H1 (cell line): Measurements from ENCODE around the gene PAX5. TPM values are rescaled to one million over a fixed set of nuclear protein-coding genes. Genes with fewer than 3 reads are reported as not detected.

Experiments
- CTCF ChIA-PET: fragments of 300-600 bp; sonication (Branson Sonifier 250); formaldehyde crosslinking; loops from one replicate; lab custom pipeline; 2021; ENCODE audit not compliant: partially characterized antibody; lab: Charles Lee
- POLR2A ChIA-PET: fragments of 300-600 bp; sonication (Branson Sonifier 250); formaldehyde crosslinking; loops from one replicate; lab custom pipeline; 2021; ENCODE audit warnings: inconsistent platforms; ENCODE audit not compliant: partially characterized antibody; lab: Charles Lee
- DNase-seq, 2 experiments: peaks; one replicate each; pipeline versions ENCODE4 v3.0.0 to v3.0.0-alpha.2; 2010 to 2022; ENCODE audit warnings: low spot score in 2 of 2, low read depth in 1 of 2, mixed read lengths in 1 of 2
- FAIRE-seq: peaks from 2 replicates; lab custom pipeline; 2011; peaks lifted over from hg19 to GRCh38; lab: Jason Lieb, UNC
- H2AFZ ChIP-seq: 2 replicates; pipeline ENCODE4 v1.8.1; 2012; ENCODE audit warnings: low read length, inconsistent platforms
- H2AK5ac ChIP-seq: 2 replicates; pipeline ENCODE4 v1.6.1; 2013; ENCODE audit warnings: low read depth, low read length
- H2BK120ac ChIP-seq: replicated peaks from 2 replicates; pipeline ENCODE3; 2013; ENCODE audit warnings: low read depth, low read length, inconsistent platforms
- H2BK12ac ChIP-seq: 2 replicates; pipeline ENCODE4 v1.6.1; 2013; ENCODE audit warnings: low read depth, low read length
- H2BK15ac ChIP-seq: 2 replicates; pipeline ENCODE4 v1.6.1; 2013; ENCODE audit warnings: low read length
- H2BK20ac ChIP-seq: 2 replicates; pipeline ENCODE4 v1.6.1; 2013; ENCODE audit warnings: low read length
- H2BK5ac ChIP-seq: 2 replicates; pipeline ENCODE4 v1.6.1; 2013; ENCODE audit warnings: low read depth, low read length
- H3K14ac ChIP-seq: 2 replicates; pipeline ENCODE4 v1.6.1; 2013; ENCODE audit warnings: inconsistent platforms; ENCODE audit not compliant: insufficient read length
- H3K18ac ChIP-seq: 2 replicates; pipeline ENCODE4 v1.6.1; 2013; ENCODE audit warnings: low read length; ENCODE audit errors: extremely low read depth
- H3K23ac ChIP-seq: 2 replicates; pipeline ENCODE4 v1.6.1; 2013; ENCODE audit warnings: inconsistent platforms; ENCODE audit not compliant: insufficient read length
- H3K23me2 ChIP-seq: 2 replicates; pipeline ENCODE4 v1.6.1; 2013; ENCODE audit warnings: low read depth, low read length
- H3K27ac ChIP-seq: 2 replicates; pipeline ENCODE4 v1.6.1; 2011; ENCODE audit warnings: low read depth, low read length, inconsistent platforms
- H3K27me3 ChIP-seq, 4 experiments: replicated peaks in 1 of 4; 1 replicate in 1 of 4; 2 replicates in 3 of 4; pipeline versions ENCODE4 v1.6.1 to v1.8.1; 2011 to 2013; ENCODE audit warnings: low read length in 3 of 4, mild to moderate bottlenecking in 3 of 4, inconsistent platforms in 2 of 4, mixed read lengths in 2 of 4, moderate library complexity in 1 of 4; ENCODE audit not compliant: control insufficient read depth in 3 of 4, insufficient read depth in 3 of 4; ENCODE audit errors: extremely low read depth in 1 of 4
- H3K36me3 ChIP-seq, 4 experiments: 2 replicates each; pipeline versions ENCODE4 v1.6.1 to v1.8.1; 2011 to 2013; ENCODE audit warnings: mild to moderate bottlenecking in 4 of 4, low read length in 3 of 4, moderate library complexity in 2 of 4, control low read depth in 1 of 4, inconsistent platforms in 1 of 4; ENCODE audit not compliant: insufficient read depth in 4 of 4, control insufficient read depth in 2 of 4
- H3K4ac ChIP-seq: replicated peaks from 2 replicates; pipeline ENCODE3; 2013; ENCODE audit warnings: low read length, low read depth, mixed read lengths, inconsistent platforms; ENCODE audit not compliant: insufficient read length
- H3K4me1 ChIP-seq, 4 experiments: replicated peaks in 1 of 4; 1 replicate in 1 of 4; 2 replicates in 3 of 4; pipeline versions ENCODE4 v1.6.1 to v1.8.1; 2011 to 2013; ENCODE audit warnings: low read length in 3 of 4, inconsistent platforms in 2 of 4, mixed read lengths in 1 of 4; ENCODE audit not compliant: insufficient read depth in 4 of 4, control insufficient read depth in 3 of 4
- H3K4me2 ChIP-seq, 2 experiments: 2 replicates each; pipeline versions ENCODE4 v1.6.1 to v1.8.1; 2011 to 2013; ENCODE audit warnings: low read depth in 2 of 2, low read length in 2 of 2, control low read depth in 1 of 2, inconsistent platforms in 1 of 2, mild to moderate bottlenecking in 1 of 2; ENCODE audit not compliant: insufficient read depth in 1 of 2
- H3K4me3 ChIP-seq, 4 experiments: fragments of 200-600, 300-600 bp in 1 of 4; sonication (generic), shearing (Covaris generic), sonication (Bioruptor Twin) in 1 of 4; 2 replicates each; pipeline versions ENCODE4 v1.5.1 to v1.8.1; 2011 to 2016; ENCODE audit warnings: low read length in 4 of 4, low read depth in 3 of 4, control low read depth in 2 of 4, inconsistent platforms in 2 of 4, mild to moderate bottlenecking in 2 of 4, mixed read lengths in 1 of 4, moderate library complexity in 1 of 4; ENCODE audit not compliant: insufficient read depth in 2 of 4; ENCODE audit errors: extremely low read depth in 1 of 4
- H3K56ac ChIP-seq: replicated peaks from 2 replicates; pipeline ENCODE3; 2013; ENCODE audit warnings: low read depth, mild to moderate bottlenecking, mixed read lengths, low read length, inconsistent platforms; ENCODE audit not compliant: insufficient read length
- H3K79me1 ChIP-seq: 2 replicates; pipeline ENCODE4 v1.6.1; 2013; ENCODE audit warnings: low read depth, low read length, control low read depth
- H3K79me2 ChIP-seq, 2 experiments: 2 replicates each; pipeline versions ENCODE4 v1.6.1 to v1.8.1; 2012 to 2013; ENCODE audit warnings: low read length in 2 of 2, mild to moderate bottlenecking in 2 of 2, inconsistent platforms in 1 of 2; ENCODE audit not compliant: insufficient read depth in 2 of 2, control insufficient read depth in 1 of 2
- H3K9ac ChIP-seq, 4 experiments: replicated peaks in 1 of 4; 1 replicate in 1 of 4; 2 replicates in 3 of 4; pipeline versions ENCODE4 v1.6.1 to v1.8.1; 2011 to 2013; ENCODE audit warnings: low read depth in 3 of 4, low read length in 3 of 4, control low read depth in 2 of 4, mild to moderate bottlenecking in 2 of 4, moderate library complexity in 2 of 4, inconsistent platforms in 1 of 4; ENCODE audit errors: extremely low read depth in 1 of 4
- H3K9me3 ChIP-seq, 2 experiments: 2 replicates each; pipeline versions ENCODE4 v1.6.1 to v1.8.1; 2012 to 2013; ENCODE audit warnings: mild to moderate bottlenecking in 2 of 2, moderate library complexity in 2 of 2, control low read depth in 1 of 2, inconsistent platforms in 1 of 2, low read depth in 1 of 2, low read length in 1 of 2, mixed read lengths in 1 of 2; ENCODE audit not compliant: insufficient read depth in 2 of 2
- H4K20me1 ChIP-seq, 2 experiments: replicated peaks in 1 of 2; 2 replicates each; pipeline versions ENCODE3 to v1.8.1; 2011 to 2013; ENCODE audit warnings: inconsistent platforms in 2 of 2, low read length in 2 of 2, mild to moderate bottlenecking in 1 of 2; ENCODE audit not compliant: insufficient read depth in 2 of 2, control insufficient read depth in 1 of 2
- H4K5ac ChIP-seq: 2 replicates; pipeline ENCODE4 v1.6.1; 2013; ENCODE audit warnings: low read length, low read depth, mixed read lengths, inconsistent platforms; ENCODE audit not compliant: insufficient read length
- H4K8ac ChIP-seq: 2 replicates; pipeline ENCODE4 v1.8.0; 2013; ENCODE audit warnings: mild to moderate bottlenecking, moderate library complexity, low read length, inconsistent platforms; ENCODE audit not compliant: insufficient read depth; ENCODE audit errors: extremely low read depth
- H4K91ac ChIP-seq: replicated peaks from 2 replicates; pipeline ENCODE3; 2013; ENCODE audit warnings: low read length, mixed read lengths, inconsistent platforms; ENCODE audit not compliant: insufficient read length
- CEBPB ChIP-seq: IDR thresholded peaks from 2 replicates; pipeline ENCODE4 v1.6.1; 2012; ENCODE audit warnings: low read depth, low read length
- GABPA ChIP-seq: IDR thresholded peaks from 2 replicates; pipeline ENCODE4 v1.6.1; 2011; ENCODE audit warnings: mild to moderate bottlenecking, low read length, moderate library complexity, borderline replicate concordance; ENCODE audit not compliant: insufficient read depth
- PHF8 ChIP-seq: fragments of 200-600 bp; sonication (generic); conservative IDR thresholded peaks from 2 replicates; pipeline ENCODE4 v1.7.1; 2012; ENCODE audit warnings: low read depth, mild to moderate bottlenecking, inconsistent platforms, low read length, moderate library complexity
- RBBP5 ChIP-seq: IDR thresholded peaks from 2 replicates; pipeline ENCODE4 v1.7.1; 2012; ENCODE audit warnings: low read depth, mild to moderate bottlenecking, inconsistent platforms, low read length, moderate library complexity, borderline replicate concordance
- RNF2 ChIP-seq: fragments of 200-900, 300-1000 bp; sonication (generic); IDR thresholded peaks from 2 replicates; pipeline ENCODE4 v1.7.1; 2016; ENCODE audit warnings: borderline replicate concordance, low read depth, mild to moderate bottlenecking, antibody characterized with exemption, low read length; ENCODE audit not compliant: poor library complexity, severe bottlenecking; ENCODE audit errors: missing control alignments
- SP2 ChIP-seq: IDR thresholded peaks from 2 replicates; pipeline ENCODE4 v1.6.1; 2012; ENCODE audit warnings: mild to moderate bottlenecking, low read length, inconsistent platforms
- SRF ChIP-seq: IDR thresholded peaks from 2 replicates; pipeline ENCODE4 v1.6.1; 2011; ENCODE audit warnings: mild to moderate bottlenecking, low read depth, low read length, moderate library complexity
- SUZ12 ChIP-seq: fragments of 200-600 bp; sonication (generic); IDR thresholded peaks from 2 replicates; pipeline ENCODE4 v1.6.1; 2012; ENCODE audit warnings: mild to moderate bottlenecking, inconsistent platforms, low read length, moderate library complexity, mixed read lengths
- YY1 ChIP-seq: IDR thresholded peaks from 2 replicates; pipeline ENCODE4 v1.6.1; 2011; ENCODE audit warnings: low read depth, mild to moderate bottlenecking, low read length
- WGBS, 2 experiments: shearing (Covaris generic) in 1 of 2; methylation state at CpG; one replicate each; pipeline versions ENCODE4 v1.1.6 to v1.1.7; 2013 to 2015; ENCODE audit warnings: low lambda C conversion rate in 2 of 2, mixed read lengths in 2 of 2, inconsistent platforms in 1 of 2, low coverage in 1 of 2, missing lambda C conversion rate in 1 of 2; ENCODE audit not compliant: insufficient replicate concordance in 2 of 2, insufficient coverage in 1 of 2, insufficient read length in 1 of 2; ENCODE audit errors: extremely low coverage in 1 of 2, missing lambda C conversion rate in 1 of 2; 5-methylcytosine and 5-hydroxymethylcytosine counted together
- polyA plus RNA-seq, 7 experiments: library from polyadenylated mRNA; depleted of rRNA in 3 of 7; stranded (reverse) in 5 of 7; unstranded in 2 of 7; fragments of >200 nt in 5 of 7; fragments of 200-250 nt in 2 of 7; gene quantifications; 1 replicate in 5 of 7; 2 replicates in 1 of 7; 4 replicates in 1 of 7; pipeline versions ENCODE4 v1.2.1 to v1.2.3, GENCODE V29; 2011 to 2013; ENCODE audit warnings: missing spikeins in 2 of 7, mixed read lengths in 2 of 7
- total RNA-seq: library from RNA; stranded (reverse); fragmentation: NEBNext Ultra II Directional; extraction: Animal tissue kit (Norgen Biotek cat#: 25700); gene quantifications from 2 replicates; pipeline ENCODE4 v1.2.1, GENCODE V29; 2021

The PAX5 gene
- total and polyA plus RNA-seq, 2 of the 8 experiments (the other 6 are each of a cell fraction or from before 2014, with no cell fraction given): 0.29 to 0.43 TPM

DNA sequence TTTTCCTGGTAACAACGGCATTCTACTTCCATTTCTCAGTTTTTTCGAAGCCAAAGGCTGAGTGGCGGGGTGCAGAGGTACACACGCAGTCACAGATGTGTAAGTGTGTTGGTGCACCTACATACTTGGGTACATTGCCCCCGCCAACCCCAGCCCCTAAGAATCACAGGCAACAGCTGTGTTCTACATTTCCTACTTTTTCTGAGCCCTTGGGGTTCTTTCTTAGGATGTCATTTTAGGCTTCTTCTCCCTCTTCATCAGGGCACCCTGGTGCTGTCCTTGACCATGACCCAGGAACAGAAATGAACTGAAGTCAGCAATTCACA lies 104.8 kb downstream of the PAX5 start:
- H3K27ac ChIP-seq: no peak overlapping the region
- no peak for TF ChIP-seq CEBPB
- no peak for TF ChIP-seq SUZ12
- TF ChIP-seq RNF2: no peak
- TF ChIP-seq SP2: no peak
- TF ChIP-seq RBBP5: no peak
- no peak for TF ChIP-seq YY1
- no peak for TF ChIP-seq SRF
- no peak for TF ChIP-seq PHF8
- no peak for TF ChIP-seq GABPA

More for the DNA sequence above, 104.8 kb downstream of the PAX5 start:
- no peak overlapping the region for H3K4me3 ChIP-seq
- H3K9me3 ChIP-seq: no peaks in the 10 kb centered on the region
- no peak for FAIRE-seq
- no peaks in the 10 kb centered on the region for H4K20me1 ChIP-seq
- no peak overlapping the region for H2BK120ac ChIP-seq
- H2BK20ac ChIP-seq: no peak overlapping the region
- no peak overlapping the region for H2AK5ac ChIP-seq
- H3K18ac ChIP-seq: no peak overlapping the region
- H3K4me2 ChIP-seq: no peak overlapping the region
- H3K4ac ChIP-seq: no peak overlapping the region
- no peaks in the 10 kb centered on the region for H3K23me2 ChIP-seq
- no peaks in the 10 kb centered on the region for H3K36me3 ChIP-seq
- no peaks in the 10 kb centered on the region; a peak in 1 of 7 replicates for H3K27me3 ChIP-seq
- no peak overlapping the region for H3K23ac ChIP-seq
- H3K56ac ChIP-seq: no peak overlapping the region
- no peaks in the 10 kb centered on the region for H3K79me1 ChIP-seq
- H3K4me1 ChIP-seq: no peaks in the 10 kb centered on the region
- no peak overlapping the region for H4K5ac ChIP-seq
- no peak overlapping the region for H4K8ac ChIP-seq
- no peak overlapping the region for H2BK12ac ChIP-seq
- H2AFZ ChIP-seq: no peak overlapping the region
- ChIA-PET CTCF (interaction anchor here (0.9 to 1.6 kb wide), 3 partner anchors 11 to 55 kb away, joined by 3 to 4 read pairs (median 3); no protein-coding TSS in a partner anchor), POLR2A (no interaction called here)
- no peak overlapping the region for H2BK15ac ChIP-seq
- WGBS, 2 experiments: 87% methylated on average over 5 of the region's 5 CpGs; no CpG with 5 or more reads in 1 of the 2 experiments
- no peak overlapping the region for H2BK5ac ChIP-seq
- no peaks in the 10 kb centered on the region for H3K79me2 ChIP-seq
- H3K14ac ChIP-seq: no peak overlapping the region
- DNase-seq: no peak
- no peak overlapping the region for H4K91ac ChIP-seq
- no peak overlapping the region for H3K9ac ChIP-seq
